Measurements from ENCODE around the gene CUL5.

DNA sequence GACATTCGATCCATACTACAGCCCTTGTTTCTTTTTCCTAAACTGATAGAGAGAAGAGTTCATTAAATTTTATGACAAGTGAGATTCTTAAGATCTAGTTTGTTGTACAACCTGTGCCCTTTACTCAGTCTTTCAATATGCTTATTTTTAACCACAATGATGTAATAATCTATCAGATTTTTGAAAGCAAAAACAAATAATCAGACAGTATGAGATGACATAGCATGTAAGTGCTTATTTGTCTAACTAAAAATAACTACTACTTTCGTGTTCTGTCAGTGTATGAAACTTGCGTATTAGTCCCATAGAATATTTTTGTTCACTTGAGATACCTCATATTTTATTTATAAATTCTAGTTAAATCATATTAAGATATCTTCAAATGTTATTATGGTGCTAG, 47.2 kb upstream of the CUL5 start:
- TF ChIP-seq, protein P1, sequence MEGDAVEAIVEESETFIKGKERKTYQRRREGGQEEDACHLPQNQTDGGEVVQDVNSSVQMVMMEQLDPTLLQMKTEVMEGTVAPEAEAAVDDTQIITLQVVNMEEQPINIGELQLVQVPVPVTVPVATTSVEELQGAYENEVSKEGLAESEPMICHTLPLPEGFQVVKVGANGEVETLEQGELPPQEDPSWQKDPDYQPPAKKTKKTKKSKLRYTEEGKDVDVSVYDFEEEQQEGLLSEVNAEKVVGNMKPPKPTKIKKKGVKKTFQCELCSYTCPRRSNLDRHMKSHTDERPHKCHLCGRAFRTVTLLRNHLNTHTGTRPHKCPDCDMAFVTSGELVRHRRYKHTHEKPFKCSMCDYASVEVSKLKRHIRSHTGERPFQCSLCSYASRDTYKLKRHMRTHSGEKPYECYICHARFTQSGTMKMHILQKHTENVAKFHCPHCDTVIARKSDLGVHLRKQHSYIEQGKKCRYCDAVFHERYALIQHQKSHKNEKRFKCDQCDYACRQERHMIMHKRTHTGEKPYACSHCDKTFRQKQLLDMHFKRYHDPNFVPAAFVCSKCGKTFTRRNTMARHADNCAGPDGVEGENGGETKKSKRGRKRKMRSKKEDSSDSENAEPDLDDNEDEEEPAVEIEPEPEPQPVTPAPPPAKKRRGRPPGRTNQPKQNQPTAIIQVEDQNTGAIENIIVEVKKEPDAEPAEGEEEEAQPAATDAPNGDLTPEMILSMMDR (IDR thresholded peaks at IDR 0.05) = no peak
- no peak for TF ChIP-seq POLR2A (IDR thresholded peaks at IDR 0.05)
